Small intestine (tissue), 7 donors: ENCODE data around the gene MARK2. TPM values are rescaled to one million over a fixed set of nuclear protein-coding genes. Genes with fewer than 3 reads are reported as not detected.

Experiments used
- DNase-seq, 2 donors: peaks; one replicate each; pipeline versions ENCODE4 v3.0.0 to v3.0.0-alpha.2; 2013
- FAIRE-seq: peaks from 2 replicates; lab custom pipeline; 2012; peaks lifted over from hg19 to GRCh38; lab: Jason Lieb, UNC
- H3K27ac ChIP-seq, 3 donors: one replicate each; pipeline ENCODE4 v1.5.1; 2013; ENCODE audit warnings: low read length in 2 of 3, mild to moderate bottlenecking in 2 of 3, control low read depth in 1 of 3, inconsistent platforms in 1 of 3, low read depth in 1 of 3, moderate library complexity in 1 of 3
- H3K27me3 ChIP-seq, 3 donors: one replicate each; pipeline ENCODE4 v1.6.1; 2013; ENCODE audit warnings: low read length in 3 of 3, inconsistent platforms in 1 of 3; ENCODE audit not compliant: control insufficient read depth in 3 of 3, insufficient read depth in 3 of 3
- H3K36me3 ChIP-seq, 3 donors: one replicate each; pipeline ENCODE4 v1.6.1; 2013; ENCODE audit warnings: low read length in 3 of 3, inconsistent platforms in 1 of 3, low read depth in 1 of 3, mild to moderate bottlenecking in 1 of 3, moderate library complexity in 1 of 3; ENCODE audit not compliant: control insufficient read depth in 3 of 3, insufficient read depth in 2 of 3
- H3K4me1 ChIP-seq, 3 donors: one replicate each; pipeline ENCODE4 v1.6.1; 2013; ENCODE audit warnings: low read length in 2 of 3, inconsistent platforms in 1 of 3, low read depth in 1 of 3, mild to moderate bottlenecking in 1 of 3, moderate library complexity in 1 of 3; ENCODE audit not compliant: control insufficient read depth in 3 of 3, insufficient read depth in 2 of 3
- H3K4me3 ChIP-seq, 3 donors: one replicate each; pipeline ENCODE4 v1.5.1; 2013; ENCODE audit warnings: low read length in 3 of 3, control low read depth in 1 of 3, inconsistent platforms in 1 of 3, low read depth in 1 of 3, mild to moderate bottlenecking in 1 of 3, moderate library complexity in 1 of 3
- H3K9me3 ChIP-seq, 2 donors: one replicate each; pipeline ENCODE4 v1.6.1; 2013; ENCODE audit warnings: low read depth in 1 of 2, low read length in 1 of 2; ENCODE audit not compliant: control insufficient read depth in 2 of 2, insufficient read depth in 1 of 2
- WGBS, 3 donors: extraction: QIAGEN DNeasy Blood & Tissue Kit; methylation state at CpG; one replicate each; pipeline ENCODE4 v1.1.7; 2013; 5-methylcytosine and 5-hydroxymethylcytosine counted together
- polyA plus RNA-seq, 4 donors: library from polyadenylated mRNA; stranded (reverse) in 3 of 4; unstranded in 1 of 4; fragments of 200-250 nt in 3 of 4; fragments of 120-200 nt in 1 of 4; gene quantifications; one replicate each; pipeline versions ENCODE4 v1.2.1 to v1.2.3, GENCODE V29; 2013
- donor health status: healthy with polysubstance abuse.
- donor health status: control.
- donor health status: control.
- donor health status: Bipolar disorder and iron deficiency.
- donor health status: healthy.

The MARK2 gene
- polyA plus RNA-seq, 4 donors = 25.9 to 44.8 (median 28.1) TPM

- WGBS, 3 donors = 11 to 41% (median 18%) methylated on average over 4 of the region's 4 CpGs
- DNase-seq (peak; percentile 67 to 74), FAIRE-seq (no peak)
- Histone ChIP-seq H3K27me3 (no peaks in the 10 kb centered on the region), H3K36me3 (peaks cover 0 to 60% (median 0%) of the 10 kb centered on the region in 3 donors), H3K27ac (peak overlapping the region in 1 of 3 donors; percentile 43), H3K4me1 (peaks cover 25 to 72% (median 25%) of the 10 kb centered on the region in 3 donors), H3K4me3 (no peak overlapping the region), H3K9me3 (no peaks in the 10 kb centered on the region)
These were observed 27.3 kb downstream of the MARK2 start for GRCh38 chr11:63866211-63866610.

GRCh38 chr11:63867511-63867910 lies 28.6 kb downstream of the MARK2 start:
- no peak for FAIRE-seq
- Histone ChIP-seq H3K27me3 (no peaks in the 10 kb centered on the region), H3K4me3 (no peak overlapping the region), H3K4me1 (peaks cover 25 to 80% (median 28%) of the 10 kb centered on the region in 3 donors), H3K36me3 (peaks cover 0 to 49% (median 0%) of the 10 kb centered on the region in 3 donors), H3K27ac (no peak overlapping the region), H3K9me3 (no peaks in the 10 kb centered on the region)
- WGBS, 3 donors = 97 to 98% (median 97%) methylated on average over 4 of the region's 4 CpGs
- DNase-seq = no peak

GRCh38 chr11:63868399-63869064 lies 29.6 kb downstream of the MARK2 start:
- Histone ChIP-seq H3K4me1 (peaks cover 27 to 81% (median 34%) of the 10 kb centered on the region in 3 donors), H3K27me3 (no peaks in the 10 kb centered on the region), H3K4me3 (no peak overlapping the region), H3K27ac (peak overlapping the region in 2 of 3 donors; percentile 38 to 60), H3K36me3 (peaks cover 0 to 47% (median 0%) of the 10 kb centered on the region in 3 donors), H3K9me3 (no peaks in the 10 kb centered on the region)
- FAIRE-seq (no peak), DNase-seq (no peak)
- WGBS, 3 donors = 36 to 48% (median 45%) methylated on average over 9 of the region's 9 CpGs

- WGBS, 3 donors = 9 to 58% (median 43%) methylated on average over 7 of the region's 7 CpGs
- Histone ChIP-seq H3K9me3 (no peaks in the 10 kb centered on the region), H3K27ac (peak overlapping the region; percentile 30 to 60 (median 56)), H3K4me1 (peaks cover 27 to 86% (median 34%) of the 10 kb centered on the region in 3 donors), H3K4me3 (no peak overlapping the region), H3K27me3 (no peaks in the 10 kb centered on the region), H3K36me3 (peaks cover 0 to 49% (median 0%) of the 10 kb centered on the region in 3 donors)
- DNase-seq (peak; percentile 53 to 61), FAIRE-seq (no peak)
These were observed 30.3 kb downstream of the MARK2 start for GRCh38 chr11:63869171-63869591.

- H3K36me3 ChIP-seq = peaks cover 0 to 46% (median 0%) of the 10 kb centered on the region in 3 donors
- H3K27me3 ChIP-seq = no peaks in the 10 kb centered on the region
- FAIRE-seq = no peak
- no peak overlapping the region for H3K4me3 ChIP-seq
- DNase-seq = peak in 1 of 2 donors; percentile 47
- peaks cover 31 to 91% (median 34%) of the 10 kb centered on the region in 3 donors for H3K4me1 ChIP-seq
- 49 to 58% (median 55%) methylated on average over 8 of the region's 8 CpGs for whole genome bisulfite sequencing, 3 donors
- H3K9me3 ChIP-seq = no peaks in the 10 kb centered on the region
- H3K27ac ChIP-seq = peak overlapping the region; percentile 27 to 60 (median 56)
These were observed 30.8 kb downstream of the MARK2 start for GRCh38 chr11:63869683-63870082.

GRCh38 chr11:63870351-63871140 lies 31.6 kb downstream of the MARK2 start:
- Histone ChIP-seq H3K4me3 (no peak overlapping the region), H3K9me3 (no peaks in the 10 kb centered on the region), H3K27ac (peak overlapping the region in 2 of 3 donors; percentile 27 to 56), H3K27me3 (no peaks in the 10 kb centered on the region), H3K36me3 (peaks cover 0 to 45% (median 0%) of the 10 kb centered on the region in 3 donors), H3K4me1 (peaks cover 24 to 87% (median 33%) of the 10 kb centered on the region in 3 donors)
- FAIRE-seq (no peak), DNase-seq (peak in 1 of 2 donors; percentile 50)
- WGBS, 3 donors = 46 to 59% (median 47%) methylated on average over 14 of the region's 14 CpGs

- DNase-seq = peak; percentile 93 to 94
- peak overlapping the region; percentile 64 to 84 (median 77) for H3K27ac ChIP-seq
- H3K27me3 ChIP-seq = no peaks in the 10 kb centered on the region
- WGBS, 3 donors = 8 to 14% (median 12%) methylated on average over 11 of the region's 11 CpGs
- H3K9me3 ChIP-seq = no peaks in the 10 kb centered on the region
- H3K36me3 ChIP-seq = peaks cover 0 to 52% (median 0%) of the 10 kb centered on the region in 3 donors
- no peak overlapping the region for H3K4me3 ChIP-seq
- no peak for FAIRE-seq
- H3K4me1 ChIP-seq = peaks cover 24 to 76% (median 28%) of the 10 kb centered on the region in 3 donors
These were observed 33.3 kb downstream of the MARK2 start for GRCh38 chr11:63871962-63872799.
